ENCODE results near the gene TCF7L2.

Gene TCF7L2

GRCh38 chr10:113067501-113067900 lies 117.5 kb downstream of the TCF7L2 start:
- DNase-seq: no peak

GRCh38 chr10:113068178-113068890 lies 118.3 kb downstream of the TCF7L2 start:
- no peak for DNase-seq

GRCh38 chr10:113069595-113069994 lies 119.5 kb downstream of the TCF7L2 start:
- DNase-seq: no peak

GRCh38 chr10:113071446-113071845 lies 121.4 kb downstream of the TCF7L2 start:
- DNase-seq: no peak

GRCh38 chr10:113073549-113074189 lies 123.6 kb downstream of the TCF7L2 start:
- peak in 2 of 14 donors; percentile 23 to 57 for DNase-seq

GRCh38 chr10:113076949-113077348 lies 126.9 kb downstream of the TCF7L2 start:
- no peak for DNase-seq

GRCh38 chr10:113078282-113078907 lies 128.3 kb downstream of the TCF7L2 start:
- DNase-seq: no peak

- no peak for DNase-seq
Observed at GRCh38 chr10:113080061-113080924, 130.2 kb downstream of the TCF7L2 start.

GRCh38 chr10:113080925-113081229 lies 130.8 kb downstream of the TCF7L2 start:
- no peak for DNase-seq

- DNase-seq: no peak
Observed at GRCh38 chr10:113084031-113084430, 134.0 kb downstream of the TCF7L2 start.

GRCh38 chr10:113085776-113086175 lies 135.7 kb downstream of the TCF7L2 start:
- DNase-seq: no peak

GRCh38 chr10:113086282-113086681 lies 136.2 kb downstream of the TCF7L2 start:
- DNase-seq: no peak

- peak in 1 of 14 donors; percentile 17 for DNase-seq
Observed at GRCh38 chr10:113087165-113088029, 137.3 kb downstream of the TCF7L2 start.

- no peak for DNase-seq
Observed at GRCh38 chr10:113088194-113088593, 138.1 kb downstream of the TCF7L2 start.

GRCh38 chr10:113089551-113089950 lies 139.5 kb downstream of the TCF7L2 start:
- no peak for DNase-seq

- DNase-seq: no peak
Observed at GRCh38 chr10:113091920-113092319, 141.9 kb downstream of the TCF7L2 start.

GRCh38 chr10:113093188-113094113 lies 143.4 kb downstream of the TCF7L2 start:
- no peak for DNase-seq

GRCh38 chr10:113094114-113094486 lies 144.1 kb downstream of the TCF7L2 start:
- no peak for DNase-seq

GRCh38 chr10:113095419-113096127 lies 145.5 kb downstream of the TCF7L2 start:
- no peak for DNase-seq

Data from C1 segment of cervical spinal cord (tissue), 14 donors.